Loucy (cell line): ENCODE results near the gene ACVR2B.

Source experiments
- H2AFZ ChIP-seq: fragments of 200-600 bp; sonication (generic); 2 replicates; pipeline ENCODE4 v1.6.0; 2016; ENCODE audit warnings: antibody characterized with exemption, mild to moderate bottlenecking, low read length, moderate library complexity
- H3F3A ChIP-seq: fragments of 200-600 bp; 2 replicates; pipeline ENCODE4 v1.6.0; 2016; ENCODE audit warnings: antibody characterized with exemption, low read depth, mild to moderate bottlenecking
- H3K27me3 ChIP-seq: fragments of 200-600 bp; sonication (generic); 2 replicates; pipeline ENCODE4 v1.6.1; 2014; ENCODE audit warnings: low read length, mild to moderate bottlenecking; ENCODE audit not compliant: insufficient read depth, poor library complexity, severe bottlenecking
- H3K36me3 ChIP-seq: fragments of 200-600 bp; sonication (generic); 2 replicates; pipeline ENCODE4 v1.6.1; 2016; ENCODE audit warnings: low read length; ENCODE audit not compliant: insufficient read depth
- H3K4me1 ChIP-seq: fragments of 200-600 bp; sonication (generic); 2 replicates; pipeline ENCODE4 v1.5.1; 2014; ENCODE audit warnings: low read length, mild to moderate bottlenecking; ENCODE audit not compliant: insufficient read depth, poor library complexity, severe bottlenecking
- H3K4me2 ChIP-seq: fragments of 200-600 bp; sonication (generic); 2 replicates; pipeline ENCODE4 v1.6.0; 2014; ENCODE audit warnings: antibody characterized with exemption, low read length, low read depth, mild to moderate bottlenecking; ENCODE audit not compliant: poor library complexity, severe bottlenecking
- H3K4me3 ChIP-seq: fragments of 200-600 bp; sonication (generic); 2 replicates; pipeline ENCODE4 v1.5.1; 2014; ENCODE audit warnings: low read length, mild to moderate bottlenecking, mixed read lengths; ENCODE audit not compliant: poor library complexity, severe bottlenecking
- H3K79me2 ChIP-seq: fragments of 200-600 bp; sonication (generic); 2 replicates; pipeline ENCODE4 v1.6.1; 2014; ENCODE audit warnings: low read length; ENCODE audit not compliant: insufficient read depth
- H3K9ac ChIP-seq: fragments of 200-600 bp; sonication (generic); 2 replicates; pipeline ENCODE4 v1.6.0; 2014; ENCODE audit warnings: mild to moderate bottlenecking, low read depth, low read length, moderate library complexity; ENCODE audit not compliant: poor library complexity, severe bottlenecking
- H3K9me2 ChIP-seq: fragments of 200-600 bp; sonication (generic); replicated peaks from 2 replicates; pipeline ENCODE4 v1.6.1; 2016; ENCODE audit warnings: low read depth, low read length, mixed read lengths
- H3K9me3 ChIP-seq: fragments of 200-600 bp; sonication (generic); 2 replicates; pipeline ENCODE4 v1.6.1; 2014; ENCODE audit warnings: mild to moderate bottlenecking, antibody characterized with exemption, low read length, low read depth; ENCODE audit not compliant: insufficient read depth
- H4K20me1 ChIP-seq: fragments of 200-600 bp; sonication (generic); 2 replicates; pipeline ENCODE4 v1.6.0; 2014; ENCODE audit warnings: antibody characterized with exemption, low read length, mild to moderate bottlenecking; ENCODE audit not compliant: insufficient read depth, poor library complexity, severe bottlenecking
- EZH2phosphoT487 ChIP-seq: fragments of 200-600 bp; IDR thresholded peaks from 2 replicates; pipeline ENCODE4 v1.6.1; 2018; ENCODE audit warnings: antibody characterized with exemption, mild to moderate bottlenecking, moderate library complexity, borderline replicate concordance
- TF ChIP-seq, protein P1 (sequence below): fragments of 200-600 bp; sonication (generic); conservative IDR thresholded peaks from 2 replicates; pipeline ENCODE4 v1.5.1; 2014; ENCODE audit warnings: mild to moderate bottlenecking, antibody characterized with exemption, low read length

ACVR2B gene

DNA sequence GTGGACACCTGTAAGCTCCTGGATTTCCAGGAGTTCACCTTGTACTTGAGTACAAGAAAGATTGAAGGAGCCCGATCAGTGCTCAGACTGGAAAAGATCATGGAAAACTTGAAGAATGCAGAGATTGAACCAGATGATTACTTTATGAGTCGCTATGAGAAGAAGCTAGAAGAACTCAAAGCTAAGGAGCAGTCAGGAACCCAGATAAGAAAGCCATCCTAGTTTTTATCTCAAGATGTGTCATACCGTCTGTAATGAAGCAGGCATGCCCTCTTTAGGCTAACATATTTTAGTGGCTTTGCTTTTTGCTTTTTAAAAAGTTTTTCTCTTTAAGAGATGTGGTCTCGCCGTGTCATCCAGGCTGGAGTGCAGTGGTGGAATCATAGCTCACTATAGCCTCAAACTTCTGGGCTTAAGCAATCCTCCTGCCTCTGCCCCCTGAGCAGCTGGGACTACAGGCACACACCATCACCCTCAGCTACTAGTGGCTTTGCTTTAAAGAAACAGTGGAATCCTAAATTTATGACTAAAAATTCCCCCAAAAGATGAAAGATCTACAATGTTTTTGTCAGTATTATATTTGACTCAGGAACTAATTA is 70.5 kb downstream of the ACVR2B start:
- Histone ChIP-seq H3K9ac (no peak overlapping the region), H3K4me2 (no peak overlapping the region), H3K4me1 (no peaks in the 10 kb centered on the region), H3K4me3 (no peak overlapping the region), H3K27me3 (no peaks in the 10 kb centered on the region), H4K20me1 (no peaks in the 10 kb centered on the region), H3K79me2 (no peaks in the 10 kb centered on the region), H3F3A (no peaks in the 10 kb centered on the region), H3K9me3 (no peaks in the 10 kb centered on the region), H3K9me2 (no peaks in the 10 kb centered on the region), H3K36me3 (peaks cover 36% of the 10 kb centered on the region; the same call in 1 of the 2 replicates), H2AFZ (no peak overlapping the region)
- TF ChIP-seq EZH2phosphoT487, result no peak
- TF ChIP-seq, protein P1, sequence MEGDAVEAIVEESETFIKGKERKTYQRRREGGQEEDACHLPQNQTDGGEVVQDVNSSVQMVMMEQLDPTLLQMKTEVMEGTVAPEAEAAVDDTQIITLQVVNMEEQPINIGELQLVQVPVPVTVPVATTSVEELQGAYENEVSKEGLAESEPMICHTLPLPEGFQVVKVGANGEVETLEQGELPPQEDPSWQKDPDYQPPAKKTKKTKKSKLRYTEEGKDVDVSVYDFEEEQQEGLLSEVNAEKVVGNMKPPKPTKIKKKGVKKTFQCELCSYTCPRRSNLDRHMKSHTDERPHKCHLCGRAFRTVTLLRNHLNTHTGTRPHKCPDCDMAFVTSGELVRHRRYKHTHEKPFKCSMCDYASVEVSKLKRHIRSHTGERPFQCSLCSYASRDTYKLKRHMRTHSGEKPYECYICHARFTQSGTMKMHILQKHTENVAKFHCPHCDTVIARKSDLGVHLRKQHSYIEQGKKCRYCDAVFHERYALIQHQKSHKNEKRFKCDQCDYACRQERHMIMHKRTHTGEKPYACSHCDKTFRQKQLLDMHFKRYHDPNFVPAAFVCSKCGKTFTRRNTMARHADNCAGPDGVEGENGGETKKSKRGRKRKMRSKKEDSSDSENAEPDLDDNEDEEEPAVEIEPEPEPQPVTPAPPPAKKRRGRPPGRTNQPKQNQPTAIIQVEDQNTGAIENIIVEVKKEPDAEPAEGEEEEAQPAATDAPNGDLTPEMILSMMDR, result no peak

- Histone ChIP-seq H3K9me3 (no peaks in the 10 kb centered on the region), H3K27me3 (no peaks in the 10 kb centered on the region), H3K36me3 (peaks cover 35% of the 10 kb centered on the region; the same call in 1 of the 2 replicates), H2AFZ (no peak overlapping the region), H3K9ac (no peak overlapping the region), H3K4me1 (no peaks in the 10 kb centered on the region), H4K20me1 (no peaks in the 10 kb centered on the region), H3K9me2 (no peaks in the 10 kb centered on the region), H3F3A (no peaks in the 10 kb centered on the region), H3K4me2 (no peak overlapping the region), H3K79me2 (no peaks in the 10 kb centered on the region), H3K4me3 (no peak overlapping the region)
- TF ChIP-seq, protein P1, result no peak
- TF ChIP-seq EZH2phosphoT487, result no peak
Measured at GRCh38 chr3:38526792-38527191, 73.1 kb downstream of the ACVR2B start.

GRCh38 chr3:38528457-38528856 is 74.8 kb downstream of the ACVR2B start:
- H3K79me2 ChIP-seq, result no peaks in the 10 kb centered on the region
- H3K36me3 ChIP-seq, result peaks cover 29% of the 10 kb centered on the region; the same call in 1 of the 2 replicates
- no peaks in the 10 kb centered on the region for H3F3A ChIP-seq
- no peak overlapping the region for H3K9ac ChIP-seq
- no peak for TF ChIP-seq EZH2phosphoT487
- TF ChIP-seq, protein P1, result peak; percentile 61
- H3K4me1 ChIP-seq, result no peaks in the 10 kb centered on the region
- H3K9me3 ChIP-seq, result no peaks in the 10 kb centered on the region
- H2AFZ ChIP-seq, result no peak overlapping the region
- no peak overlapping the region for H3K4me3 ChIP-seq
- no peaks in the 10 kb centered on the region for H3K27me3 ChIP-seq
- H4K20me1 ChIP-seq, result no peaks in the 10 kb centered on the region
- no peak overlapping the region for H3K4me2 ChIP-seq
- H3K9me2 ChIP-seq, result no peaks in the 10 kb centered on the region
